ENCODE data around the gene NAT10.

Gene NAT10

DNA sequence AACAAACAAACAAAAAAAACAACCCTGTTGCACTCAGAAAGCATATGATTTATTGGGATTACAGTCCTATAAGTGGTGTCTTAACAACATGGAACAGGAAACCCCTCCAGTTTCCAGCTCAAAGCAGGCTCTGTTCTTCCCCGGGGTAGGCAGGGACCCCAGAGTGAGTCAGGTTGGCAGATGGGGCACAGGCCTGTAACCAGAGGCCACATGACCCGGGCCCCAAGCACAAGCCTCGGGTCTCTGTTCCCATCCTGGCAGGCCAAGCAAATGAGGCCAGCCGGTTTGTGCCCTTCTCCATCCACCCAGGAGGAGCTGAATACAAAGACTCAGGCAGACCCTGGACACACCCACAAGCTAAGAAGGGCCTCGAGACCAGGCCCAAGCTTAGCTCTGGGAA, 75.8 kb downstream of the NAT10 start:
- H3K4me3 ChIP-seq (ENCODE audit: low read depth, low read length) = no peak overlapping the region
- no peak for DNase-seq (ENCODE audit: low read depth)
- TF ChIP-seq, protein P1, sequence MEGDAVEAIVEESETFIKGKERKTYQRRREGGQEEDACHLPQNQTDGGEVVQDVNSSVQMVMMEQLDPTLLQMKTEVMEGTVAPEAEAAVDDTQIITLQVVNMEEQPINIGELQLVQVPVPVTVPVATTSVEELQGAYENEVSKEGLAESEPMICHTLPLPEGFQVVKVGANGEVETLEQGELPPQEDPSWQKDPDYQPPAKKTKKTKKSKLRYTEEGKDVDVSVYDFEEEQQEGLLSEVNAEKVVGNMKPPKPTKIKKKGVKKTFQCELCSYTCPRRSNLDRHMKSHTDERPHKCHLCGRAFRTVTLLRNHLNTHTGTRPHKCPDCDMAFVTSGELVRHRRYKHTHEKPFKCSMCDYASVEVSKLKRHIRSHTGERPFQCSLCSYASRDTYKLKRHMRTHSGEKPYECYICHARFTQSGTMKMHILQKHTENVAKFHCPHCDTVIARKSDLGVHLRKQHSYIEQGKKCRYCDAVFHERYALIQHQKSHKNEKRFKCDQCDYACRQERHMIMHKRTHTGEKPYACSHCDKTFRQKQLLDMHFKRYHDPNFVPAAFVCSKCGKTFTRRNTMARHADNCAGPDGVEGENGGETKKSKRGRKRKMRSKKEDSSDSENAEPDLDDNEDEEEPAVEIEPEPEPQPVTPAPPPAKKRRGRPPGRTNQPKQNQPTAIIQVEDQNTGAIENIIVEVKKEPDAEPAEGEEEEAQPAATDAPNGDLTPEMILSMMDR (conservative IDR thresholded peaks at IDR 0.05; ENCODE audit: low read depth, low read length) = no peak

DNA sequence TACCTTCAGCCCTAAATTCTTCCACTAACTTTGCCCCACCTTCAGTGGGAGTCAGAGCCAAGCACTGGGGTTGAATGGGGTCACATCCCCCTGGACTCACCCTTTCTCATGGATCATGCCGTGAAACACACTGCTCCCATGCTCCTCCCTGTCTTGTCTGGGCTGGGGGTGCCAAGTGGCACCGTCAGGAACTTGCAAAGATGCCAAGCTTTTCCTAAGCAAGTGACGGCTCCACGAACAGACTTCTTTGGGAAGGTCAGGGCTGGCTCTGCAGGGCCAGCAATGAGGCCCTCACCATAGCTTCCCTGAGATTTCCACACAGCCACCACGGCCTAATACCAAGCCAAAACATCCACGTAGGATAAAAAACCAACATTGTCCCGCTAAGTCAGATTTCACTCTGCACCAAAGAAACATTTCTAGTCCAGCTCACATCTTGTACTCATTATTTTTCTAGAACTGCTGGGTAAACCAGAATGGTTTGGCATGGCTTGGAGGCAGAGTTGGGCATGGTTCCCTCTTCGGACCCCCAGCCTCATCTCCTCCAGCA, 76.5 kb downstream of the NAT10 start:
- no peak for DNase-seq (ENCODE audit: low read depth)
- TF ChIP-seq, protein P1 (conservative IDR thresholded peaks at IDR 0.05; ENCODE audit: low read depth, low read length) = no peak
- no peak overlapping the region for H3K4me3 ChIP-seq (ENCODE audit: low read depth, low read length)

DNA sequence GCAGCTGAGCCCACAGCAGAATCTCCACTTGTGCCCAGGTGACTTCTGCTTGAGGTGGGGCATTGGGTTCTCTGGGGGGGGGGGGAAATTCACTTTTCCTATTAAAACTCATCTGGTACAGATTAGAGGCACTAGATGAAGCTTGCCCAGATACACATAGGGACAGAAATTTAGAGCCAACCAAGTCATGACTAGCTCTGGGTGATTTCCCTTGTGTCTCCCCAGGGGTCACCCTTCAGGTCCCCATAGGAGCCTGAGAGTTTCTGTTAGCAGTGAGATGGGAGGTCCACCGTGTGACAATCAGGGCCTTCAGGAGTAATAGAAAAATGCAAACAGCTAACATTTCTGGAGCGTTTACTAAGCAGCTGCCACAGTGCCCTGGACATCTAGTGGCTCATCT, 77.0 kb downstream of the NAT10 start:
- DNase-seq (ENCODE audit: low read depth) = no peak
- TF ChIP-seq, protein P1 (conservative IDR thresholded peaks at IDR 0.05; ENCODE audit: low read depth, low read length) = no peak
- H3K4me3 ChIP-seq (ENCODE audit: low read depth, low read length) = no peak overlapping the region

DNA sequence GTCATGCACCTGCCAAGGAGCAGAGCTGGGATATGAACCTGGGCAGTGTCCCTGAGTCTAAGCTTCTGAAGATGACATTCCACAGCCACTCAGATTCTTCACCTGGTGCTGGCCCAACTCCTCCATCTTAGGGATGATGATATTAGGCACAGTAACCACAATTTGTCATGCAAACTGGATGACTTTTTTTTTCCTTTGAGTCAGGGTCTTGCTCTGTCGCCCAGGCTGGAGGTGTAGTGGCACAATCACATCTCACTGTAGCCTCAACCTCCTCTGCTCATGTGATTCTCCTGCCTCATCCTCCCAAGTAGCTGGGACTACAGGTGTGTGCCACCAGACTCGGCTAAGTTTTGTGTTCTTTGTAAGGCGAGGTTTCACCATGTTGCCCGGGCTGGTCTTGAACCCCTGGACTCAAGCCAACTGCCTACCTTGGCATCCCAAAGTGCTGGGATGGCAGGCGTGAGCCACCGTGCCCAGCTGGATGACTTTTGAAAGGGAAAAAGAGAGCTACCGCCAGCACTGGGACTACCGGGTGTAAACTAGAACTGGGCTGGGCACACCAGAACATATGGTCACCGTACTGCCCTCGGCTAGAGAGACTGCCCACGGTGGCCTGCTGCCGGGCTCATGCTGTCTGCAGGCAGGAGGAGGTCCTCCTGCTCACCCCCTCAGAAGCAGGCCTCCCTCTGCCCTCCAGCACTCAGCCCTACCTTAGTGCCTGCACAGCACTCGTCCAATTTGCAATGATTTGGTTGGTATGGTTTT, 77.7 kb downstream of the NAT10 start:
- DNase-seq (ENCODE audit: low read depth) = no peak
- TF ChIP-seq, protein P1 (conservative IDR thresholded peaks at IDR 0.05; ENCODE audit: low read depth, low read length) = no peak
- H3K4me3 ChIP-seq (ENCODE audit: low read depth, low read length) = no peak overlapping the region

DNA sequence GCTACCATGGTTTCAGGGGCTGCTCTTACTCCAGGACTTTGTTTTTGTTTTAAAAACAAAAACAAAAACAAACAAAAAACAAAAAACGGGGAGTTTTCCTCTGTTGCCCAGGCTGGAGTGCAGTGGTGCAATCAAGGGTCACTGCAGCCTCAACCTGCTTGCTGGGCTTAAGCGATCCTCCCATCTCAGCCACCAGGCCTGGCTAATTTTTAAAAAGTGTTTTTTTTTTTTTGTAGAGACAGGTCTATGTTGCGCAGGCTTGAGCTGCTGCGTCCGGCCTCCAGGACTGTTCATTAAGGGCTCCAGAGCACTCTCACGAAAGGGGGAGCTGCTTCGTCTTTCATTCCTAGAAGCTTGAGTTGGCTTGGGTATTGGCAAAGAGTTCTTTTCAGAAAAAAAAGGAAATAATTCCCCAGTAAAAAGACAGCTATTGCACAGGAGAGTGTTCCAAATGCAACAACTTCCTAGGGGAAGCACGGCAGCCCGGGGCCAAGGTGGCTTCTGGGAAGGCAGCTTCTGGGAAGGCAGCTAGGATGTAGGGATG, 78.5 kb downstream of the NAT10 start:
- no peak overlapping the region for H3K4me3 ChIP-seq (ENCODE audit: low read depth, low read length)
- DNase-seq (ENCODE audit: low read depth) = no peak
- TF ChIP-seq, protein P1 (conservative IDR thresholded peaks at IDR 0.05; ENCODE audit: low read depth, low read length) = no peak

DNA sequence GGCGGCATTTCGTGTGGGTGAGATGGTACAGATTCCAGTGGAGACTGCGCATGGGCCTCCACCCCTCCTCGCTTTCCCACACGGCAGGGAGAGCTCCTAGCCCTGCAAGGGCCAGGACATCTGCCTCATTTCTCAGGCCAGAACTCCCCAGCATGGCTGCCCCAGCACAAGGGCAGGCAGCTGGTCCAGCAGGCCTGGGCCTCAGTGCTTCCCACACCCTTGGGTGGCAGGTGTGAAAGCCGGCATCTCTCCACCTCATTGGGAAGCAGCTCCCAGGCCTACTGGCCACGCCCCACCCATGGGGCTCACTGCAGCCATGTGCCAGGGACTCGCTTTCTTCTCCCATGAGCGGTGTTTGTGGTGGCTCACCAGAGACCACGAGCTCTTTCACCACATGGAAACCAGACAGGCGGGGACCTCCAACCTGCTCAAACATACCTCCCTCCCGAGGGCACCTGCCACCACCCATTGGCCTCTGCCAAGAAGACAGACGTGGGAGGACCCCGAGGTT, 79.1 kb downstream of the NAT10 start:
- no peak for DNase-seq (ENCODE audit: low read depth)
- no peak overlapping the region for H3K4me3 ChIP-seq (ENCODE audit: low read depth, low read length)
- TF ChIP-seq, protein P1 (conservative IDR thresholded peaks at IDR 0.05; ENCODE audit: low read depth, low read length) = no peak

All from choroid plexus epithelial cell (primary cell).